Effector memory CD4-positive, alpha-beta T cell (primary cell): ENCODE data around the gene PRRX2.

Experiments
- DNase-seq, 3 donors: peaks; one replicate each; pipeline ENCODE4 v3.0.0-alpha.2; 2020
- H3K27ac ChIP-seq: 2 replicates; pipeline ENCODE4 v1.7.0; 2013; ENCODE audit warnings: mild to moderate bottlenecking, low read length, moderate library complexity; ENCODE audit not compliant: insufficient read depth, poor library complexity, severe bottlenecking
- H3K27me3 ChIP-seq: replicated peaks from 2 replicates; pipeline ENCODE4 v1.7.0; 2013; ENCODE audit warnings: mild to moderate bottlenecking, low read length; ENCODE audit not compliant: insufficient read depth, control insufficient read depth, poor library complexity, severe bottlenecking
- H3K36me3 ChIP-seq: 2 replicates; pipeline ENCODE4 v1.7.0; 2013; ENCODE audit warnings: mild to moderate bottlenecking, low read length, moderate library complexity; ENCODE audit not compliant: control insufficient read depth, insufficient read depth
- H3K4me1 ChIP-seq: 2 replicates; pipeline ENCODE4 v1.7.0; 2013; ENCODE audit warnings: low read length, mild to moderate bottlenecking; ENCODE audit not compliant: control insufficient read depth, insufficient read depth, poor library complexity, severe bottlenecking
- H3K4me3 ChIP-seq: 2 replicates; pipeline ENCODE4 v1.7.0; 2013; ENCODE audit warnings: low read length, low read depth, mild to moderate bottlenecking; ENCODE audit not compliant: insufficient read depth, poor library complexity, severe bottlenecking
- H3K9me3 ChIP-seq: 2 replicates; pipeline ENCODE4 v1.7.0; 2013; ENCODE audit warnings: mild to moderate bottlenecking, low read length, moderate library complexity; ENCODE audit not compliant: control insufficient read depth

Gene PRRX2

DNA sequence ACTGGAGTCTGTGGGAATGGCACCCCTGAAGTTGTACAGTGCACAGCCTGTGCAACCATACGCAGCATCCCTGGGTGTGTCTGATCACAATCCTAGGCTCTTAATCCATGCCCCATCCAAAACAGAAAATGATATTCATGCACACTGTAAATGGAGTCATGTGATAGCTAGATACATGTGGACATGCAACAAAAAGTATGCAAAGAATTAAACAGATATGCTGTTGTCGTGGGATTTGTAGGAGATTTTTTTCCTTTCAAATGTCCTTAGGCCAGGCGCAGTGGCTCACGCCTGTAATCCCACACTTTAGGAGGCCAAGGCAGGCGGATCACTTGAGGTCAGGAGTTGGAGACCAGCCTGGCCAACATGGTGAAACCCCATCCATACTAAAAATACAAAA, 36.1 kb downstream of the PRRX2 start:
- H3K27me3 ChIP-seq = peaks cover 19% of the 10 kb centered on the region
- H3K27ac ChIP-seq = no peak overlapping the region
- no peaks in the 10 kb centered on the region for H3K9me3 ChIP-seq
- peaks cover 5% of the 10 kb centered on the region for H3K4me1 ChIP-seq
- no peaks in the 10 kb centered on the region for H3K36me3 ChIP-seq
- DNase-seq = no peak
- H3K4me3 ChIP-seq = no peak overlapping the region

DNA sequence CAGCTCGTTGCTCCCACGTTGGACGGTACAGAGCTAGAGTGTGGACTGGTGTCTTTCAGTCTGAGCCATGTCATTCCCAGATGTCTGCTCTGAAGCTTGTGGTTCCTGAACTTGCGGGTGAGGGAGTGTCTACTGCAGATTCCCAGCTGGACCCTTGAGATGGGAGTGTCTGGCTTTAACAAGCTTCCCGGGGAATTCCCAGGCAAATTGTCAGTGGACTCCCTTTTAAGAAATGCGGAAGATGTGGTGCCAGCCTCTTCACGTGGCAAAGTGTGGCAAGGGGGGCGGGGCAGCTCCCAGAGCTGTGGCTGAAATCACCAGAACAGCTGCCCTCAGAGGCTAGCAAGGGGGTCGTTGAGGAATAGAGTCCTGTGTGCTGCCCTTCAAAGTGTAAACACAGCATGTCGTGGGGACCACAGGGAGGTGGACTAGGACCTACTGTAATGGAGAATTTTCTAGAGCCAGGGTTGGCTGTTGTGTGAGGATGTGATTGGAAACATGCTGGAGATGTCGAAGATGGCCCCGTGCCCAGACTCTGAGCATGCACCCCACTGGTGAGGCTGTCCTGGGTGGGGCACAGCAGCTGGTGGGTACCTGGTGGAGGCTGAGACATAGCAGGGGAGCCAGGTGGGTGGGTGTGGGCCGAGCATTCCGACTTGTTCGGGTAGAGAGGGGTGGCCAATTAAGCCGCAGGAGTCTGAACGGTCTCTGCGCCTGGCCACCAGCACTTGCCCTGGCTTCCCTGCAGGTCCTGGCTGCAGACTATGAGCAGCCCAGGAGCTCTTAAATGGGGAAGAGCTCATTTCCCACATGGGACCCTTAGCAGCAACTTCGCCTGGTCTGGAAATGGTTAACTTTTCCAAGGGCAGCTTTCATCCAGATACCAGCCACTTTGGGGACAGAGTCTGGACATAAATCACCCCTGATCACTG, 37.4 kb downstream of the PRRX2 start:
- Histone ChIP-seq H3K9me3 (no peaks in the 10 kb centered on the region), H3K27ac (no peak overlapping the region), H3K27me3 (peaks cover 7% of the 10 kb centered on the region), H3K4me3 (no peak overlapping the region), H3K36me3 (no peaks in the 10 kb centered on the region), H3K4me1 (peaks cover under 1% of the 10 kb centered on the region)
- DNase-seq = no peak

DNA sequence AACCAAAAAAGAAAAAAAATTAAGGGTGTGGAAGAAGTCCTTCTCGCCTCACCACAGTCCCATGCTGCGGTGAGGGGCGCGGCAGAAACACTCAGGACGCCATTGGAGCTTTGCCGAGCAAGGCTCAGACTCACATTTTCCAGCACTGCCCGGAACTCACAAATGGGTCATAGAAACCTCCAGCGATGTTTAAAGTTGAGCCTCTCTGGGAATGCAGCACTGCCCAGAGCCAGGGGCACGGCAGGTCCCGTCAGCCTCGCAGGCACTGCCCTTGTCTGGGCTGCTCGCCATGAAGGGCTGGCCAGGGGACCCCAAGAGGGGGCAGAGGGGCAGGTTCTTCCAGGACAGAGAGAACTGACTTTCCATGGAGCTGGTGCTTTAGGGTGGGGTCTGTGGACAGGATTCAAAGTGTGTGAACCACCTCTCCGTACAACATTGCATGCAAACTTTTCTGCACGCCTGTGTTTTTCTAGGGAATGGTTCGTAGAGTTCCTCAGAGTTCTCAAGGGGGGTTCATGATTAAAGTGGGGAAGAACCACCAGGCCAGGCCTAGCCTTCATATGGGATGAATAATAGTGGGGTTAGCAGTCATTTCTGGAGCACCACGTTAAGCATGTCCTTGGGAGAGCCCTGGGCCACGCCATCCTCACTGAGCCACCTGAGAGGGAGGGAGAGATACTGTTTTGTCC, 38.4 kb downstream of the PRRX2 start:
- Histone ChIP-seq H3K27ac (no peak overlapping the region), H3K4me1 (no peaks in the 10 kb centered on the region), H3K9me3 (no peaks in the 10 kb centered on the region), H3K36me3 (no peaks in the 10 kb centered on the region), H3K4me3 (no peak overlapping the region), H3K27me3 (no peaks in the 10 kb centered on the region)
- DNase-seq = no peak

DNA sequence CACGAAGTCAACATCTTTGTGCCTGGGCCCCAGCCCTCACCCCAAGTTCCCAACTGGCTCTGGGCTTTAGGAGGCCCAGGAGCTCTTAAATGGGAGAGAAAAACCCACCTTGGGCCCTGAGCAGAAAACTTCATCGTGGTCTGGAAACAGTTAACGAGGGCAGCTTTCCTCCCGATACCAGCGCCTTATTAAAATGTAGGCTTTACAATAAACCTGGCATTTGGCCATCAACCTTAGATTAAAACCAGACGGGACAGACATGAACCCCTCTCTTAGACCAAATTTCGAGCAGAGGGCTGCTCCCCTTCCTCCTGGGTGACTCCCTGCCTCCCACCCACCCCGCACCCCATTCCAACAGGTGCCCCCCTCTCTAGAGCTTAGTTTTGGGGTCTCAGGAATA, 39.4 kb downstream of the PRRX2 start:
- no peak for DNase-seq
- Histone ChIP-seq H3K4me1 (no peaks in the 10 kb centered on the region), H3K4me3 (no peak overlapping the region), H3K27me3 (no peaks in the 10 kb centered on the region), H3K9me3 (no peaks in the 10 kb centered on the region), H3K36me3 (no peaks in the 10 kb centered on the region), H3K27ac (no peak overlapping the region)

DNA sequence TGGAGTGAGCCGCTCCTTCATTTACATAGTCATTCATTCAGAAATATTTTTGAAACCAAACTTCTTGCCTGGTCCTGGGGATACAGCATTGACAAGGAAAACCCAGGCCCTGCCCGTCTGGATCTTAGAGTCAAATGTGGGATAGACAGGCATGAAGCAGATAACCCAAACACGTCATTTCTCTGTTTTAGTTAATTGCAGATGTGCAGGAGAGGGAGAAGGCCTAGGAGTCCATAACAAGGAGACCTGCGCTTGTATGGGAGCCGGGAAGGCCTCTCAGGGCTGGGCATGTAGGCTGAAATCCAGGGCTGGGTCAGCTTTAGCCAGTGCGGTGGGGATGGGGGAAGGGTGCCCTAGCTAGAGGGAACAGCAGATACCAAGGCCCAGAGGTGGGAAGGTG, 43.3 kb downstream of the PRRX2 start:
- DNase-seq = no peak
- no peaks in the 10 kb centered on the region for H3K9me3 ChIP-seq

DNA sequence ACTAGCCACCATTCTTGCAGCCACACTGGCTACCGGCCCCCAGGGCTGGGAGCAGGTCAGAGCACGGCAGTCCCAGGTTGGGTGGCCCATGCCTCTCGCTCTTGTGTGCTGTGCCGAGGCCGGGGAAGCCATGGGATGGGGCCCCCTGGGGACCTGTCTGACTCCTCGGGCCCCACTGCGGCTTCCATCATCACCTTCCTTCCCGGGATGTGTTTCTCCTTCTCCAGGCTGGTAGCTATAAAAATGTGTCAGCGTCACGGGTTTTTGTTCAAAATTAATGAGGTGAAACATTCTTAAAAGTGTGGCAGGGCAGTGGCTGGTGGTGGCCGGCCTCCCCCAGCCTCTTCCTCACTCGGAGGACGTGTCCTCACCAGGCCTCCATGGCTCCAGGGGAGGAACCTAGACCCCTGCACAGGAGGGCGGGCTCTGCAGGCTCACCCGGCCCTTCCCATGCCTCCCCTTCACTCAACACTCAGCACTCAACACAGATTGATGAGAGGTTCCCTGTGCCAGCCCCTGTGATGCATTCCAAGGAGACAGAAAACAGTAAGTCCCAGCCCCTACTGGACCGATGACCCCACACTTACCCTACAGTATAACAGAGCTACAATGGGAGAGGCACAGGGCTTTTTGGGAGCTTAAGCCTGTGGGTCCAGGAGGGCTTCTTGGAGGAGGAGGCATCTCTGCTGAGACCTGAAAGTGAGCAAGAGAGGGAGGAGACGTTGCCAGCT, 44.2 kb downstream of the PRRX2 start:
- Histone ChIP-seq H3K36me3 (no peaks in the 10 kb centered on the region), H3K27ac (no peak overlapping the region), H3K4me3 (no peak overlapping the region)

More for the DNA sequence above, 43.3 kb downstream of the PRRX2 start:
- H3K4me1 ChIP-seq = peaks cover 19% of the 10 kb centered on the region
- H3K27me3 ChIP-seq = no peaks in the 10 kb centered on the region
- H3K27ac ChIP-seq = no peak overlapping the region
- H3K36me3 ChIP-seq = no peaks in the 10 kb centered on the region
- H3K4me3 ChIP-seq = no peak overlapping the region

DNA sequence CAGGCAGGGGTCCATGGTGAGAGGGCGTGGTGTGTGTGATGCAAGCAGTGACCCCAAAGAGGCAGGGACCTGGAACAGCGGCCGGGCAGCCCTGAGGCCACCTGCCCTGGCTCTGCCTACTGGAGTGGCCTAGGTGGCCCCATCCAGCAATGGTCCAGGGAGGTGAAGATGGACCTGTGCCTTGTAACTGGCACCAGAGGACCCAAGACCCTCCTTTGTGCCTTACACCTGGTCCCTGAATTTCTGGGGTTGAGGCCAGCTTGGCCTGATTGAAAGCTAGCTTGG, 44.7 kb downstream of the PRRX2 start:
- DNase-seq = no peak
- Histone ChIP-seq H3K27me3 (no peaks in the 10 kb centered on the region), H3K9me3 (no peaks in the 10 kb centered on the region), H3K4me1 (peaks cover 19% of the 10 kb centered on the region), H3K27ac (no peak overlapping the region), H3K4me3 (no peak overlapping the region), H3K36me3 (no peaks in the 10 kb centered on the region)

More for the DNA sequence above, 44.2 kb downstream of the PRRX2 start:
- no peak for DNase-seq
- H3K4me1 ChIP-seq = peaks cover 19% of the 10 kb centered on the region
- H3K9me3 ChIP-seq = no peaks in the 10 kb centered on the region
- no peaks in the 10 kb centered on the region for H3K27me3 ChIP-seq

DNA sequence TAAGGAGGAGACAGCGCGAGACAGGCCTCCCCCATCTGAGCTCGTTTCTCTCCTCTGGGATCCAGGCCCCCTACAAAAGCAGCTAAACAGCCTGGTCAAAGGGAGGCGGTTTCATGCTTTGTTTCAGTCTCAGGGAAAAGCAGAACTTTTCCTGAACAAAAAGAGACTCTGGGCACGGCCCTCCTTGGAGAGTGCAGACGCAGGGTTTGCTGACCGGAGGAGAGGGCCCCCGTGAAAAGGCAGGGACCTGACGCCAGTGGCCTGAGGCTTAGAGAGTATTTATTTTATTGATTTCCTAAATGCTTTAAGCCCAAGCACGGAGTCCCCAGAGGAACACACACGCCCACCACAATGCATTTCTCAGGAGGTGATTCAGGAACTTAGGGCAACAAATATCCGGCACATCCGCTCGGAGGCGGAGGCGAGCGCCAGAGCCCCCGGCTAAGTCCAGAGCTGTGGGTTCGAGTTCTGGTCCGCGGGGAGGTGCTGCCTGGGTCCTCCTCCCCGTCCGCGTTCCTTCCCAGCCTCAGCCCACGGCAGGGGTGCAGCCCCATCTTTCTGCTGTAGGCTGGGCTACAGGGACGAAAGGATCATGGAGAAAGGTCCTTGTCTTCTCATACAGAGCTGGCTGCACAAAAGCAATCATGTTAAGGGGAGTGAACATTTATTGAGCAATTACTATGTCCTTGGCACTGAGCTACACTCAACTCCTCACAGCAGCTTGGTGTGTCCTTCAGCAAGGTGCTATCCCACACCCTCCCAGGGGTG, 47.4 kb downstream of the PRRX2 start:
- no peak overlapping the region for H3K4me3 ChIP-seq
- no peak for DNase-seq
- no peak overlapping the region for H3K27ac ChIP-seq
- H3K36me3 ChIP-seq = no peaks in the 10 kb centered on the region
- H3K9me3 ChIP-seq = no peaks in the 10 kb centered on the region
- H3K27me3 ChIP-seq = no peaks in the 10 kb centered on the region
- peaks cover 19% of the 10 kb centered on the region for H3K4me1 ChIP-seq

DNA sequence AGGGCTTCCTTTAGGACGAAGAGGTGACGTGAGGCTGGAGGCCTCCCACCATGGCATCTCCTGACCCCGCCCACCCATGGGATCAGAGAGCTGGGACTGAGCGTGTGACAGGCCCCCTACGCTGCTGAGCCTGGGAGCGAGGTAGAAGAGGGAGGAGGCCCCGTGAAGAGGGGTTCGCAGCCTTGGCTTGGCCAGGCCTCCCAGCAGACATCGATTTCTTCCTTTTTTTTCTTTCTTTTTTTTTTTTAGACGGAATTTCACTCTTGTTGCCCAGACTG, 47.9 kb downstream of the PRRX2 start:
- no peaks in the 10 kb centered on the region for H3K27me3 ChIP-seq
- no peaks in the 10 kb centered on the region for H3K9me3 ChIP-seq
- H3K27ac ChIP-seq = no peak overlapping the region
- H3K36me3 ChIP-seq = no peaks in the 10 kb centered on the region
- H3K4me3 ChIP-seq = no peak overlapping the region
- no peak for DNase-seq
- H3K4me1 ChIP-seq = peaks cover 19% of the 10 kb centered on the region
